ENCODE data around the gene RNF220.
A peak's percentile ranks its signal among the peaks of the same experiment; 100 is the strongest.

The RNF220 gene

GRCh38 chr1:44377925-44378784 lies 26.9 kb upstream of the RNF220 start:
- Histone ChIP-seq H3K36me3 (ENCODE audit: control insufficient read depth in 1 of 2, insufficient read depth in 2 of 2, low read length in 2 of 2) (no peaks in the 10 kb centered on the region), H3K4me3 (ENCODE audit: low read depth in 1 of 2, low read length in 2 of 2) (no peak overlapping the region), H3K27me3 (ENCODE audit: low read depth, low read length) (no peaks in the 10 kb centered on the region), H3K9me3 (ENCODE audit: control insufficient read depth in 1 of 2, low read length in 2 of 2) (no peaks in the 10 kb centered on the region), H3K27ac (ENCODE audit: low read length) (no peak overlapping the region), H3K4me1 (ENCODE audit: control insufficient read depth in 1 of 2, insufficient read depth in 2 of 2, low read length in 2 of 2) (no peaks in the 10 kb centered on the region)

- H3K27ac ChIP-seq (ENCODE audit: low read length): no peak overlapping the region
- no peaks in the 10 kb centered on the region for H3K9me3 ChIP-seq (ENCODE audit: control insufficient read depth in 1 of 2, low read length in 2 of 2)
- H3K4me3 ChIP-seq (ENCODE audit: low read depth in 1 of 2, low read length in 2 of 2): no peak overlapping the region
- H3K27me3 ChIP-seq (ENCODE audit: low read depth, low read length): no peaks in the 10 kb centered on the region
- no peaks in the 10 kb centered on the region for H3K36me3 ChIP-seq (ENCODE audit: control insufficient read depth in 1 of 2, insufficient read depth in 2 of 2, low read length in 2 of 2)
- no peaks in the 10 kb centered on the region for H3K4me1 ChIP-seq (ENCODE audit: control insufficient read depth in 1 of 2, insufficient read depth in 2 of 2, low read length in 2 of 2)
Observed at GRCh38 chr1:44380666-44381177, 24.3 kb upstream of the RNF220 start.

- no peaks in the 10 kb centered on the region for H3K4me1 ChIP-seq (ENCODE audit: control insufficient read depth in 1 of 2, insufficient read depth in 2 of 2, low read length in 2 of 2)
- H3K27me3 ChIP-seq (ENCODE audit: low read depth, low read length): no peaks in the 10 kb centered on the region
- H3K4me3 ChIP-seq (ENCODE audit: low read depth in 1 of 2, low read length in 2 of 2): no peak overlapping the region
- H3K27ac ChIP-seq (ENCODE audit: low read length): no peak overlapping the region
- no peaks in the 10 kb centered on the region for H3K36me3 ChIP-seq (ENCODE audit: control insufficient read depth in 1 of 2, insufficient read depth in 2 of 2, low read length in 2 of 2)
- H3K9me3 ChIP-seq (ENCODE audit: control insufficient read depth in 1 of 2, low read length in 2 of 2): no peaks in the 10 kb centered on the region
Observed at GRCh38 chr1:44388551-44388950, 16.5 kb upstream of the RNF220 start.

- Histone ChIP-seq H3K9me3 (ENCODE audit: control insufficient read depth in 1 of 2, low read length in 2 of 2) (no peaks in the 10 kb centered on the region), H3K4me3 (ENCODE audit: low read depth in 1 of 2, low read length in 2 of 2) (no peak overlapping the region)
Observed at GRCh38 chr1:44389437-44389836, 15.6 kb upstream of the RNF220 start.

GRCh38 chr1:44390277-44390676 lies 14.8 kb upstream of the RNF220 start:
- H3K27ac ChIP-seq (ENCODE audit: low read length): no peak overlapping the region
- H3K27me3 ChIP-seq (ENCODE audit: low read depth, low read length): no peaks in the 10 kb centered on the region

More at GRCh38 chr1:44389437-44389836, 15.6 kb upstream of the RNF220 start:
- no peaks in the 10 kb centered on the region for H3K36me3 ChIP-seq (ENCODE audit: control insufficient read depth in 1 of 2, insufficient read depth in 2 of 2, low read length in 2 of 2)
- H3K27ac ChIP-seq (ENCODE audit: low read length): no peak overlapping the region
- no peaks in the 10 kb centered on the region for H3K4me1 ChIP-seq (ENCODE audit: control insufficient read depth in 1 of 2, insufficient read depth in 2 of 2, low read length in 2 of 2)
- no peaks in the 10 kb centered on the region for H3K27me3 ChIP-seq (ENCODE audit: low read depth, low read length)

GRCh38 chr1:44401256-44402228 lies 3.5 kb upstream of the RNF220 start:
- peaks cover 28% of the 10 kb centered on the region for H3K27me3 ChIP-seq (ENCODE audit: low read depth, low read length)
- no peak overlapping the region for H3K27ac ChIP-seq (ENCODE audit: low read length)
- H3K4me3 ChIP-seq (ENCODE audit: low read depth in 1 of 2, low read length in 2 of 2): no peak overlapping the region

More at GRCh38 chr1:44390277-44390676, 14.8 kb upstream of the RNF220 start:
- no peak overlapping the region for H3K4me3 ChIP-seq (ENCODE audit: low read depth in 1 of 2, low read length in 2 of 2)
- no peaks in the 10 kb centered on the region for H3K4me1 ChIP-seq (ENCODE audit: control insufficient read depth in 1 of 2, insufficient read depth in 2 of 2, low read length in 2 of 2)
- H3K36me3 ChIP-seq (ENCODE audit: control insufficient read depth in 1 of 2, insufficient read depth in 2 of 2, low read length in 2 of 2): no peaks in the 10 kb centered on the region
- no peaks in the 10 kb centered on the region for H3K9me3 ChIP-seq (ENCODE audit: control insufficient read depth in 1 of 2, low read length in 2 of 2)

GRCh38 chr1:44405798-44406736 lies 1.0 kb downstream of the RNF220 start:
- peaks cover 64% of the 10 kb centered on the region for H3K27me3 ChIP-seq (ENCODE audit: low read depth, low read length)
- H3K9me3 ChIP-seq (ENCODE audit: control insufficient read depth in 1 of 2, low read length in 2 of 2): peaks cover 0 to 7% of the 10 kb centered on the region in 2 donors
- H3K4me1 ChIP-seq (ENCODE audit: control insufficient read depth in 1 of 2, insufficient read depth in 2 of 2, low read length in 2 of 2): peaks cover 4 to 43% of the 10 kb centered on the region in 2 donors
- no peak overlapping the region for H3K27ac ChIP-seq (ENCODE audit: low read length)
- H3K36me3 ChIP-seq (ENCODE audit: control insufficient read depth in 1 of 2, insufficient read depth in 2 of 2, low read length in 2 of 2): no peaks in the 10 kb centered on the region
- H3K4me3 ChIP-seq (ENCODE audit: low read depth in 1 of 2, low read length in 2 of 2): peak overlapping the region; percentile 56 to 64

More at GRCh38 chr1:44401256-44402228, 3.5 kb upstream of the RNF220 start:
- peaks cover 4 to 17% of the 10 kb centered on the region in 2 donors for H3K4me1 ChIP-seq (ENCODE audit: control insufficient read depth in 1 of 2, insufficient read depth in 2 of 2, low read length in 2 of 2)
- H3K9me3 ChIP-seq (ENCODE audit: control insufficient read depth in 1 of 2, low read length in 2 of 2): peaks cover 0 to under 1% of the 10 kb centered on the region in 2 donors
- no peaks in the 10 kb centered on the region for H3K36me3 ChIP-seq (ENCODE audit: control insufficient read depth in 1 of 2, insufficient read depth in 2 of 2, low read length in 2 of 2)

GRCh38 chr1:44406737-44407429 lies 1.8 kb downstream of the RNF220 start:
- Histone ChIP-seq H3K4me3 (ENCODE audit: low read depth in 1 of 2, low read length in 2 of 2) (peak overlapping the region in 1 of 2 donors; percentile 52), H3K27ac (ENCODE audit: low read length) (no peak overlapping the region), H3K27me3 (ENCODE audit: low read depth, low read length) (peaks cover 72% of the 10 kb centered on the region), H3K4me1 (ENCODE audit: control insufficient read depth in 1 of 2, insufficient read depth in 2 of 2, low read length in 2 of 2) (peaks cover 4 to 43% of the 10 kb centered on the region in 2 donors), H3K36me3 (ENCODE audit: control insufficient read depth in 1 of 2, insufficient read depth in 2 of 2, low read length in 2 of 2) (no peaks in the 10 kb centered on the region), H3K9me3 (ENCODE audit: control insufficient read depth in 1 of 2, low read length in 2 of 2) (peaks cover 0 to 7% of the 10 kb centered on the region in 2 donors)

- Histone ChIP-seq H3K27ac (ENCODE audit: low read length) (no peak overlapping the region), H3K27me3 (ENCODE audit: low read depth, low read length) (peaks cover 77% of the 10 kb centered on the region), H3K4me3 (ENCODE audit: low read depth in 1 of 2, low read length in 2 of 2) (peak overlapping the region in 1 of 2 donors; percentile 52), H3K4me1 (ENCODE audit: control insufficient read depth in 1 of 2, insufficient read depth in 2 of 2, low read length in 2 of 2) (peaks cover 4 to 43% of the 10 kb centered on the region in 2 donors), H3K9me3 (ENCODE audit: control insufficient read depth in 1 of 2, low read length in 2 of 2) (peaks cover 0 to 7% of the 10 kb centered on the region in 2 donors), H3K36me3 (ENCODE audit: control insufficient read depth in 1 of 2, insufficient read depth in 2 of 2, low read length in 2 of 2) (no peaks in the 10 kb centered on the region)
Observed at GRCh38 chr1:44407430-44408211, 2.6 kb downstream of the RNF220 start.
